Uterus (tissue), 4 donors: Measurements from ENCODE around the gene STK33. TPM values are rescaled to one million over a fixed set of nuclear protein-coding genes. Genes with fewer than 3 reads are reported as not detected.
A peak's percentile ranks its signal among the peaks of the same experiment; 100 is the strongest.

ENCODE experiments used
- DNase-seq, 2 donors: peaks; one replicate each; pipeline ENCODE4 v3.0.0-alpha.2; 2019 to 2020
- H3K27ac ChIP-seq, 2 donors: fragments of 200-600 bp; sonication (generic); 1 replicate in 1 of 2; 2 replicates in 1 of 2; pipeline ENCODE4 v1.5.1; 2016 to 2018
- H3K27me3 ChIP-seq, 2 donors: fragments of 200-600 bp; sonication (generic); one replicate each; pipeline ENCODE4 v1.5.1; 2018 to 2019; ENCODE audit warnings: control low read depth in 1 of 2
- H3K36me3 ChIP-seq, 2 donors: fragments of 200-600 bp; sonication (generic); one replicate each; pipeline ENCODE4 v1.5.1; 2019; ENCODE audit warnings: control low read depth in 1 of 2
- H3K4me1 ChIP-seq, 2 donors: fragments of 200-600 bp; sonication (generic); one replicate each; pipeline ENCODE4 v1.5.1; 2018 to 2019; ENCODE audit warnings: control low read depth in 1 of 2
- H3K4me3 ChIP-seq, 2 donors: fragments of 200-600 bp; sonication (generic); 1 replicate in 1 of 2; 2 replicates in 1 of 2; pipeline ENCODE4 v1.5.1; 2018 to 2019; ENCODE audit warnings: mild to moderate bottlenecking in 1 of 2
- H3K9me3 ChIP-seq, 2 donors: fragments of 200-600 bp; sonication (generic); one replicate each; pipeline ENCODE4 v1.5.1; 2019; ENCODE audit warnings: control low read depth in 1 of 2
- POLR2A ChIP-seq, 2 donors: fragments of 450-650 bp; IDR thresholded peaks; one replicate each; pipeline ENCODE4 v1.6.1; 2016; ENCODE audit warnings: antibody characterized with exemption in 2 of 2, mild to moderate bottlenecking in 1 of 2, moderate library complexity in 1 of 2
- intact Hi-C: fragments of 100-400 bp; cut with DNase I; formaldehyde crosslinking; loops from one replicate; pipeline ENCODE4 v1.15.1; 2023; ENCODE audit warnings: low total_unique reads
- total RNA-seq, 4 donors: library from RNA; depleted of rRNA in 3 of 4; stranded (reverse); fragments of >200 nt in 3 of 4; gene quantifications; one replicate each; pipeline versions ENCODE4 v1.1.0 to v1.2.4, GENCODE V29; 2014 to 2023
- TF ChIP-seq, protein P1 (sequence below), 4 experiments: fragments of 200-600 bp in 2 of 4; fragments of 450-650 bp in 2 of 4; sonication (generic) in 2 of 4; IDR thresholded peaks; one replicate each; pipeline ENCODE4 v1.5.1; 2016 to 2019; ENCODE audit warnings: antibody characterized with exemption in 4 of 4, mild to moderate bottlenecking in 2 of 4, moderate library complexity in 1 of 4
- donor health status: DM: yes; HTN: yes; CAD: no.

The STK33 gene
- total RNA-seq, 4 donors from 2014 or later: 12.4 to 30.7 (median 30.2) TPM

DNA sequence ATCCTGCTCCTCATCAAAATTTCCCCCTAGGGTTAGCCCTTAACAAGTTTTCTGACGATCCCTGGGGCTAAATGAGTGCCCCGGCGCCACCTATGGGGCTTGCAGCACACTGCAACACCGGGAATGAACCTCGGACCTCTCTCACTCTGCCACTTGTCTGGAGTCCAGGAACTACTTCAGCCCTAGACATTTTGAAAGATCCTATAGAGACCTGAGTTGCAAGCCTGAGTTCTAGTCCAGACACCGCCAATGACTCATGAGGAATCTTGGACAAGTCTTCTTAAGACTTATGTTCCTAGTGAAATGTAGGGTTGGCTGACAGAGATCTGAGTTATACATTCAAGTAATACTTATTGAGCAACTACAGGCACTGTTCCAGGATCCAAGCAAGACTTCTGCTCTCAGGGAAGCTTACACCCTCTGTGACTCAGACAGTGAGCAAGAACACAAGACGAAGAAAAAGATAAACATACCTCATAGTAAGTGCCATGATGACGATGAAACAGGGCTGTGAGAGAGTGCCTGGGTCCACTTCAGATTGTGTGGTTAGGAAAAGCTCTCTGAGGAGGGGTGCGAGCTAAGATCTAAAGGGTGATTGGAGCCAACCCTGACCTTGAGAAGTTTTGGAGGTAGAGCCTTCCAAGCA is 10.2 kb upstream of the STK33 start:
- peak overlapping the region in 1 of 2 donors; percentile 59 for H3K27ac ChIP-seq

GRCh38 chr11:8603696-8604077 is 9.7 kb upstream of the STK33 start:
- no peaks in the 10 kb centered on the region for H3K27me3 ChIP-seq
- no peak overlapping the region for H3K4me3 ChIP-seq
- H3K9me3 ChIP-seq: no peaks in the 10 kb centered on the region
- intact Hi-C loops: no loop called here
- H3K36me3 ChIP-seq: no peaks in the 10 kb centered on the region
- H3K27ac ChIP-seq: no peak overlapping the region
- no peaks in the 10 kb centered on the region for H3K4me1 ChIP-seq
- DNase-seq: no peak
- TF ChIP-seq, protein P1, sequence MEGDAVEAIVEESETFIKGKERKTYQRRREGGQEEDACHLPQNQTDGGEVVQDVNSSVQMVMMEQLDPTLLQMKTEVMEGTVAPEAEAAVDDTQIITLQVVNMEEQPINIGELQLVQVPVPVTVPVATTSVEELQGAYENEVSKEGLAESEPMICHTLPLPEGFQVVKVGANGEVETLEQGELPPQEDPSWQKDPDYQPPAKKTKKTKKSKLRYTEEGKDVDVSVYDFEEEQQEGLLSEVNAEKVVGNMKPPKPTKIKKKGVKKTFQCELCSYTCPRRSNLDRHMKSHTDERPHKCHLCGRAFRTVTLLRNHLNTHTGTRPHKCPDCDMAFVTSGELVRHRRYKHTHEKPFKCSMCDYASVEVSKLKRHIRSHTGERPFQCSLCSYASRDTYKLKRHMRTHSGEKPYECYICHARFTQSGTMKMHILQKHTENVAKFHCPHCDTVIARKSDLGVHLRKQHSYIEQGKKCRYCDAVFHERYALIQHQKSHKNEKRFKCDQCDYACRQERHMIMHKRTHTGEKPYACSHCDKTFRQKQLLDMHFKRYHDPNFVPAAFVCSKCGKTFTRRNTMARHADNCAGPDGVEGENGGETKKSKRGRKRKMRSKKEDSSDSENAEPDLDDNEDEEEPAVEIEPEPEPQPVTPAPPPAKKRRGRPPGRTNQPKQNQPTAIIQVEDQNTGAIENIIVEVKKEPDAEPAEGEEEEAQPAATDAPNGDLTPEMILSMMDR (IDR thresholded peaks at IDR 0.05): no peak
- TF ChIP-seq POLR2A (IDR thresholded peaks at IDR 0.05): no peak

More for the DNA sequence above, 10.2 kb upstream of the STK33 start:
- Histone ChIP-seq H3K4me3 (no peak overlapping the region), H3K36me3 (no peaks in the 10 kb centered on the region), H3K9me3 (no peaks in the 10 kb centered on the region), H3K4me1 (no peaks in the 10 kb centered on the region), H3K27me3 (no peaks in the 10 kb centered on the region)
- intact Hi-C loops: no loop called here
- TF ChIP-seq, protein P1 (IDR thresholded peaks at IDR 0.05): peak in 3 of 4 experiments; percentile 13 to 48 (median 43)
- no peak for TF ChIP-seq POLR2A (IDR thresholded peaks at IDR 0.05)
- peak; percentile 56 to 74 for DNase-seq

GRCh38 chr11:8601376-8602133 is 7.5 kb upstream of the STK33 start:
- TF ChIP-seq POLR2A (IDR thresholded peaks at IDR 0.05): no peak
- TF ChIP-seq, protein P1 (IDR thresholded peaks at IDR 0.05): no peak
- no peaks in the 10 kb centered on the region for H3K36me3 ChIP-seq
- no peaks in the 10 kb centered on the region for H3K27me3 ChIP-seq
- intact Hi-C loops: no loop called here
- no peaks in the 10 kb centered on the region for H3K4me1 ChIP-seq
- no peaks in the 10 kb centered on the region for H3K9me3 ChIP-seq
- no peak for DNase-seq
- no peak overlapping the region for H3K27ac ChIP-seq
- H3K4me3 ChIP-seq: no peak overlapping the region

GRCh38 chr11:8598506-8598905 is 4.5 kb upstream of the STK33 start:
- no peaks in the 10 kb centered on the region for H3K9me3 ChIP-seq
- no peak overlapping the region for H3K4me3 ChIP-seq
- H3K4me1 ChIP-seq: no peaks in the 10 kb centered on the region
- intact Hi-C loops: no loop called here
- no peak for DNase-seq
- H3K36me3 ChIP-seq: no peaks in the 10 kb centered on the region
- H3K27ac ChIP-seq: no peak overlapping the region
- no peak for TF ChIP-seq POLR2A (IDR thresholded peaks at IDR 0.05)
- TF ChIP-seq, protein P1 (IDR thresholded peaks at IDR 0.05): no peak
- H3K27me3 ChIP-seq: no peaks in the 10 kb centered on the region

DNA sequence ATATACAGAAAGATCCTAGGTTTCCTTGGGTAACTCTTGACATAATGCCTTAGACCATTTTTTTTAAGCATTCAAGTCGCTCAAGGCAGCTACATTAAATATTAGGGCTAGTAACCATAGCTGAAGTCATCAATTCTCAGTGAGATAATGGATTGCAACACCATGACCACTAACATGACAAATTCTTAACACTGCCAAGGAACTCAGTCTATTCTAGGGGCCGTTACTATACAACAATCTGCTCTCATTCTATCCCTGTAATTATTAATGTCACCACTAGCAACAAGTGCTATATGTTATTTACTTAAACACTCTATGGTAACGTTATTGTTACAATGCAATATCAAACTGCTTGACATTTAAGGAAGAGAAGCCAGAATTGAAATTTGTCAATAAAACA is 3.2 kb upstream of the STK33 start:
- Histone ChIP-seq H3K27ac (no peak overlapping the region), H3K4me3 (no peak overlapping the region), H3K27me3 (no peaks in the 10 kb centered on the region), H3K4me1 (no peaks in the 10 kb centered on the region), H3K9me3 (no peaks in the 10 kb centered on the region), H3K36me3 (no peaks in the 10 kb centered on the region)
- DNase-seq: no peak
- no peak for TF ChIP-seq POLR2A (IDR thresholded peaks at IDR 0.05)
- TF ChIP-seq, protein P1 (IDR thresholded peaks at IDR 0.05): no peak
- intact Hi-C loops: no loop called here
